ENCODE data around the gene P3H4. TPM values are rescaled to one million over a fixed set of nuclear protein-coding genes. Genes with fewer than 3 reads are reported as not detected.

Gene P3H4
- total RNA-seq, 2 experiments from 2014 or later = 1.3 to 2.3 TPM

- Mint-ChIP-seq H3K4me3 (no peak overlapping the region), H3K27ac (no peak overlapping the region), H3K4me1 (ENCODE audit: low read depth) (no peaks in the 10 kb centered on the region), H3K27me3 (no peaks in the 10 kb centered on the region), H3K9me3 (no peaks in the 10 kb centered on the region), H3K36me3 (ENCODE audit: low read depth) (peaks cover 9% of the 10 kb centered on the region)
- no peak for DNase-seq
- H3K9me3 ChIP-seq (ENCODE audit: control insufficient read depth in 1 of 2, insufficient read depth in 1 of 2, low read length in 2 of 2) = no peaks in the 10 kb centered on the region
- CTCF ChIA-PET = no interaction called here
- no peak overlapping the region for H3K4me3 ChIP-seq (ENCODE audit: low read length)
- H3K36me3 ChIP-seq (ENCODE audit: insufficient read depth, low read length) = peaks cover 5% of the 10 kb centered on the region
- intact Hi-C loops (cut with DNase I, micrococcal nuclease) = no loop called here
- no peaks in the 10 kb centered on the region for H3K4me1 ChIP-seq (ENCODE audit: insufficient read depth, low read length)
- POLR2A ChIA-PET = no interaction called here
- no peak overlapping the region for H3K27ac ChIP-seq (ENCODE audit: low read depth in 1 of 2, low read length in 2 of 2)
- no peak for ATAC-seq (ENCODE audit: poor library complexity)
- TF ChIP-seq CTCF (IDR thresholded peaks at IDR 0.05) = no peak
- no peaks in the 10 kb centered on the region for H3K27me3 ChIP-seq (ENCODE audit: control insufficient read depth in 1 of 2, insufficient read depth in 2 of 2, low read length in 2 of 2)
Observed at GRCh38 chr17:41824086-41824485, 12.3 kb upstream of the P3H4 start.

DNA sequence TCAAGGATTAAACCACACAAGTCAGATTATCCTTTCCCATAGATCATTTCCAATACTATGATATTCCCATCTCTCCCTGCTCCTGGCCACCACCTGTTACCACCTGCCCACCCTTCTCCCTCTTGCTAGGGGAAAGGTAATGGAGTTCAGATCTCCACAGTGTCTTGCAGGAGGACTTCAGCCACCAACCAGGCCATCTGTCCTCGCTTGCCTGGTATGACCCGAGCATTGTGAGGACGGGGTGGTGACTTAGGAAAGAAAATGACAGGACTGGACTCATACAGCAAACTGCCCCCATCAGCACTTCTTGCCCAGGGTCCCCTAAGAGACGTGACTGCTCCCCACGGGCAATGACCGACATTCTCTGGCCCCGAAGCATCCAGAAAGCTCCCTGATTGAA lies 11.8 kb upstream of the P3H4 start:
- Mint-ChIP-seq H3K4me1 (ENCODE audit: low read depth) (no peaks in the 10 kb centered on the region), H3K36me3 (ENCODE audit: low read depth) (peaks cover 9% of the 10 kb centered on the region), H3K27me3 (no peaks in the 10 kb centered on the region), H3K9me3 (no peaks in the 10 kb centered on the region), H3K27ac (no peak overlapping the region), H3K4me3 (no peak overlapping the region)
- DNase-seq (no peak), ATAC-seq (ENCODE audit: poor library complexity) (no peak)
- Histone ChIP-seq H3K9me3 (ENCODE audit: control insufficient read depth in 1 of 2, insufficient read depth in 1 of 2, low read length in 2 of 2) (no peaks in the 10 kb centered on the region), H3K4me3 (ENCODE audit: low read length) (no peak overlapping the region), H3K36me3 (ENCODE audit: insufficient read depth, low read length) (peaks cover 3% of the 10 kb centered on the region), H3K27ac (ENCODE audit: low read depth in 1 of 2, low read length in 2 of 2) (no peak overlapping the region), H3K27me3 (ENCODE audit: control insufficient read depth in 1 of 2, insufficient read depth in 2 of 2, low read length in 2 of 2) (no peaks in the 10 kb centered on the region), H3K4me1 (ENCODE audit: insufficient read depth, low read length) (no peaks in the 10 kb centered on the region)
- intact Hi-C loops (cut with DNase I, micrococcal nuclease) = no loop called here
- no peak for TF ChIP-seq CTCF (IDR thresholded peaks at IDR 0.05)
- POLR2A ChIA-PET = no interaction called here
- CTCF ChIA-PET = no interaction called here

- no peak for TF ChIP-seq CTCF (IDR thresholded peaks at IDR 0.05)
- no peak overlapping the region for H3K27ac ChIP-seq (ENCODE audit: low read depth in 1 of 2, low read length in 2 of 2)
- H3K36me3 ChIP-seq (ENCODE audit: insufficient read depth, low read length) = peaks cover 2% of the 10 kb centered on the region
- Mint-ChIP-seq H3K4me3 (no peak overlapping the region), H3K27me3 (no peaks in the 10 kb centered on the region), H3K27ac (no peak overlapping the region), H3K4me1 (ENCODE audit: low read depth) (no peaks in the 10 kb centered on the region), H3K9me3 (no peaks in the 10 kb centered on the region), H3K36me3 (ENCODE audit: low read depth) (peaks cover 9% of the 10 kb centered on the region)
- no peaks in the 10 kb centered on the region for H3K9me3 ChIP-seq (ENCODE audit: control insufficient read depth in 1 of 2, insufficient read depth in 1 of 2, low read length in 2 of 2)
- no peak for DNase-seq
- ChIA-PET CTCF (no interaction called here), POLR2A (no interaction called here)
- no peaks in the 10 kb centered on the region for H3K27me3 ChIP-seq (ENCODE audit: control insufficient read depth in 1 of 2, insufficient read depth in 2 of 2, low read length in 2 of 2)
- no peaks in the 10 kb centered on the region for H3K4me1 ChIP-seq (ENCODE audit: insufficient read depth, low read length)
- H3K4me3 ChIP-seq (ENCODE audit: low read length) = no peak overlapping the region
- intact Hi-C loops (cut with DNase I, micrococcal nuclease) = no loop called here
- no peak for ATAC-seq (ENCODE audit: poor library complexity)
Observed at GRCh38 chr17:41823141-41823524, 11.4 kb upstream of the P3H4 start.
